SIG-M5 treated with dmso at 0.1 percent for 504 hours (cell line): ENCODE data around the gene GRM1.

Experiments
- DNase-seq: peaks from one replicate; lab custom pipeline; 2025; ENCODE audit not compliant: unreplicated experiment; lab: John Stamatoyannopoulos, UW

GRM1 gene

GRCh38 chr6:146444189-146444588, 415.3 kb downstream of the GRM1 start:
- no peak for DNase-seq

GRCh38 chr6:146445233-146445632, 416.4 kb downstream of the GRM1 start:
- DNase-seq: no peak

GRCh38 chr6:146456886-146457285, 428.0 kb downstream of the GRM1 start:
- no peak for DNase-seq

- DNase-seq: no peak
Measured at GRCh38 chr6:146460941-146461340, 432.1 kb downstream of the GRM1 start.

- DNase-seq: no peak
Measured at GRCh38 chr6:146470091-146470770, 441.4 kb downstream of the GRM1 start.

GRCh38 chr6:146472918-146473317, 444.1 kb downstream of the GRM1 start:
- DNase-seq: no peak

GRCh38 chr6:146481527-146481926, 452.7 kb downstream of the GRM1 start:
- DNase-seq: no peak

GRCh38 chr6:146484411-146484810, 455.5 kb downstream of the GRM1 start:
- no peak for DNase-seq
